Loucy (cell line): ENCODE data around the gene GJA4.

ENCODE experiments used
- H2AFZ ChIP-seq: fragments of 200-600 bp; sonication (generic); 2 replicates; pipeline ENCODE4 v1.6.0; 2016; ENCODE audit warnings: antibody characterized with exemption, mild to moderate bottlenecking, low read length, moderate library complexity
- H3F3A ChIP-seq: fragments of 200-600 bp; 2 replicates; pipeline ENCODE4 v1.6.0; 2016; ENCODE audit warnings: antibody characterized with exemption, low read depth, mild to moderate bottlenecking
- H3K27me3 ChIP-seq: fragments of 200-600 bp; sonication (generic); 2 replicates; pipeline ENCODE4 v1.6.1; 2014; ENCODE audit warnings: low read length, mild to moderate bottlenecking; ENCODE audit not compliant: insufficient read depth, poor library complexity, severe bottlenecking
- H3K36me3 ChIP-seq: fragments of 200-600 bp; sonication (generic); 2 replicates; pipeline ENCODE4 v1.6.1; 2016; ENCODE audit warnings: low read length; ENCODE audit not compliant: insufficient read depth
- H3K4me1 ChIP-seq: fragments of 200-600 bp; sonication (generic); 2 replicates; pipeline ENCODE4 v1.5.1; 2014; ENCODE audit warnings: low read length, mild to moderate bottlenecking; ENCODE audit not compliant: insufficient read depth, poor library complexity, severe bottlenecking
- H3K4me2 ChIP-seq: fragments of 200-600 bp; sonication (generic); 2 replicates; pipeline ENCODE4 v1.6.0; 2014; ENCODE audit warnings: antibody characterized with exemption, low read length, low read depth, mild to moderate bottlenecking; ENCODE audit not compliant: poor library complexity, severe bottlenecking
- H3K4me3 ChIP-seq: fragments of 200-600 bp; sonication (generic); 2 replicates; pipeline ENCODE4 v1.5.1; 2014; ENCODE audit warnings: low read length, mild to moderate bottlenecking, mixed read lengths; ENCODE audit not compliant: poor library complexity, severe bottlenecking
- H3K79me2 ChIP-seq: fragments of 200-600 bp; sonication (generic); 2 replicates; pipeline ENCODE4 v1.6.1; 2014; ENCODE audit warnings: low read length; ENCODE audit not compliant: insufficient read depth
- H3K9ac ChIP-seq: fragments of 200-600 bp; sonication (generic); 2 replicates; pipeline ENCODE4 v1.6.0; 2014; ENCODE audit warnings: mild to moderate bottlenecking, low read depth, low read length, moderate library complexity; ENCODE audit not compliant: poor library complexity, severe bottlenecking
- H3K9me2 ChIP-seq: fragments of 200-600 bp; sonication (generic); replicated peaks from 2 replicates; pipeline ENCODE4 v1.6.1; 2016; ENCODE audit warnings: low read depth, low read length, mixed read lengths
- H3K9me3 ChIP-seq: fragments of 200-600 bp; sonication (generic); 2 replicates; pipeline ENCODE4 v1.6.1; 2014; ENCODE audit warnings: mild to moderate bottlenecking, antibody characterized with exemption, low read length, low read depth; ENCODE audit not compliant: insufficient read depth
- H4K20me1 ChIP-seq: fragments of 200-600 bp; sonication (generic); 2 replicates; pipeline ENCODE4 v1.6.0; 2014; ENCODE audit warnings: antibody characterized with exemption, low read length, mild to moderate bottlenecking; ENCODE audit not compliant: insufficient read depth, poor library complexity, severe bottlenecking
- CTCF ChIP-seq: fragments of 200-600 bp; sonication (generic); conservative IDR thresholded peaks from 2 replicates; pipeline ENCODE4 v1.5.1; 2014; ENCODE audit warnings: mild to moderate bottlenecking, antibody characterized with exemption, low read length
- EZH2phosphoT487 ChIP-seq: fragments of 200-600 bp; IDR thresholded peaks from 2 replicates; pipeline ENCODE4 v1.6.1; 2018; ENCODE audit warnings: antibody characterized with exemption, mild to moderate bottlenecking, moderate library complexity, borderline replicate concordance

GJA4 gene

GRCh38 chr1:34779526-34779925 lies 13.3 kb upstream of the GJA4 start:
- H3K79me2 ChIP-seq = no peaks in the 10 kb centered on the region

GRCh38 chr1:34779962-34780361 lies 12.8 kb upstream of the GJA4 start:
- no peaks in the 10 kb centered on the region for H3K79me2 ChIP-seq

More at GRCh38 chr1:34779526-34779925, 13.3 kb upstream of the GJA4 start:
- no peak for TF ChIP-seq CTCF
- no peaks in the 10 kb centered on the region for H3K36me3 ChIP-seq
- H2AFZ ChIP-seq = no peak overlapping the region
- H3K9ac ChIP-seq = no peak overlapping the region
- no peak overlapping the region for H3K4me2 ChIP-seq
- H4K20me1 ChIP-seq = no peaks in the 10 kb centered on the region
- no peaks in the 10 kb centered on the region for H3F3A ChIP-seq
- H3K4me3 ChIP-seq = no peak overlapping the region
- H3K4me1 ChIP-seq = no peaks in the 10 kb centered on the region
- no peaks in the 10 kb centered on the region for H3K27me3 ChIP-seq
- H3K9me2 ChIP-seq = no peaks in the 10 kb centered on the region
- no peaks in the 10 kb centered on the region for H3K9me3 ChIP-seq

GRCh38 chr1:34780528-34780927 lies 12.3 kb upstream of the GJA4 start:
- Histone ChIP-seq H3K79me2 (no peaks in the 10 kb centered on the region), H3K9me3 (no peaks in the 10 kb centered on the region), H3K27me3 (no peaks in the 10 kb centered on the region), H4K20me1 (no peaks in the 10 kb centered on the region), H2AFZ (no peak overlapping the region), H3K36me3 (no peaks in the 10 kb centered on the region), H3K4me2 (no peak overlapping the region), H3K4me1 (no peaks in the 10 kb centered on the region), H3F3A (no peaks in the 10 kb centered on the region), H3K4me3 (no peak overlapping the region), H3K9me2 (no peaks in the 10 kb centered on the region), H3K9ac (no peak overlapping the region)
- TF ChIP-seq EZH2phosphoT487 (no peak), CTCF (no peak)

More at GRCh38 chr1:34779962-34780361, 12.8 kb upstream of the GJA4 start:
- H2AFZ ChIP-seq = no peak overlapping the region
- TF ChIP-seq EZH2phosphoT487 = no peak
- no peaks in the 10 kb centered on the region for H4K20me1 ChIP-seq
- H3K9me3 ChIP-seq = no peaks in the 10 kb centered on the region
- no peak overlapping the region for H3K4me3 ChIP-seq
- no peaks in the 10 kb centered on the region for H3K9me2 ChIP-seq
- H3K4me1 ChIP-seq = no peaks in the 10 kb centered on the region
- H3K9ac ChIP-seq = no peak overlapping the region
- H3K36me3 ChIP-seq = no peaks in the 10 kb centered on the region
- H3F3A ChIP-seq = no peaks in the 10 kb centered on the region
- no peak overlapping the region for H3K4me2 ChIP-seq
- H3K27me3 ChIP-seq = no peaks in the 10 kb centered on the region

GRCh38 chr1:34781071-34781843 lies 11.5 kb upstream of the GJA4 start, which contains the start of gene GJB3:
Gene GJB3, plus strand, starts transcription at chr1:34781214. Its CDS starts 3,549 bp downstream, at chr1:34784763.
- H3K27me3 ChIP-seq = no peaks in the 10 kb centered on the region
- H3K4me1 ChIP-seq = no peaks in the 10 kb centered on the region
- no peaks in the 10 kb centered on the region for H3K79me2 ChIP-seq
- no peaks in the 10 kb centered on the region for H4K20me1 ChIP-seq
- no peaks in the 10 kb centered on the region for H3K36me3 ChIP-seq
- H3K4me3 ChIP-seq = no peak within 1 kb of the TSS
- no peak within 1 kb of the TSS for H2AFZ ChIP-seq
- no peaks in the 10 kb centered on the region for H3K9me2 ChIP-seq
- no peaks in the 10 kb centered on the region for H3F3A ChIP-seq
- H3K4me2 ChIP-seq = no peak within 1 kb of the TSS
- TF ChIP-seq CTCF (no peak), EZH2phosphoT487 (no peak)
- no peaks in the 10 kb centered on the region for H3K9me3 ChIP-seq
- no peak within 1 kb of the TSS for H3K9ac ChIP-seq
